ENCODE results near the gene RAMP1.

Gene RAMP1

GRCh38 chr2:237877576-237878307 is 18.3 kb downstream of the RAMP1 start:
- DNase-seq, result no peak

- DNase-seq, result no peak
These were observed 19.1 kb downstream of the RAMP1 start for GRCh38 chr2:237878321-237879057.

GRCh38 chr2:237879058-237879430 is 19.6 kb downstream of the RAMP1 start:
- DNase-seq, result no peak

GRCh38 chr2:237879991-237880560 is 20.7 kb downstream of the RAMP1 start:
- DNase-seq, result no peak

GRCh38 chr2:237882510-237883481 is 23.4 kb downstream of the RAMP1 start:
- no peak for DNase-seq

GRCh38 chr2:237883951-237884446 is 24.6 kb downstream of the RAMP1 start:
- DNase-seq, result no peak

- DNase-seq, result no peak
These were observed 25.3 kb downstream of the RAMP1 start for GRCh38 chr2:237884681-237885080.

GRCh38 chr2:237885111-237885930 is 25.9 kb downstream of the RAMP1 start:
- DNase-seq, result no peak

- no peak for DNase-seq
These were observed 26.7 kb downstream of the RAMP1 start for GRCh38 chr2:237885931-237886684.

GRCh38 chr2:237886685-237887481 is 27.5 kb downstream of the RAMP1 start:
- DNase-seq, result no peak

- no peak for DNase-seq
These were observed 29.0 kb downstream of the RAMP1 start for GRCh38 chr2:237888389-237888788.

- DNase-seq, result no peak
These were observed 29.6 kb downstream of the RAMP1 start for GRCh38 chr2:237889016-237889415.

- no peak for DNase-seq
These were observed 30.4 kb downstream of the RAMP1 start for GRCh38 chr2:237889811-237890210.

GRCh38 chr2:237892478-237892877 is 33.1 kb downstream of the RAMP1 start:
- no peak for DNase-seq

GRCh38 chr2:237892984-237893595 is 33.7 kb downstream of the RAMP1 start:
- DNase-seq, result no peak

- no peak for DNase-seq
These were observed 35.1 kb downstream of the RAMP1 start for GRCh38 chr2:237894396-237894979.

GRCh38 chr2:237894986-237895543 is 35.6 kb downstream of the RAMP1 start:
- DNase-seq, result no peak

GRCh38 chr2:237895544-237896506 is 36.4 kb downstream of the RAMP1 start:
- DNase-seq, result no peak

All from central memory CD4-positive, alpha-beta T cell (primary cell).